Loucy (cell line): ENCODE measurements around the gene TBC1D20.

Experiments
- CTCF ChIP-seq: fragments of 200-600 bp; sonication (generic); conservative IDR thresholded peaks from 2 replicates; pipeline ENCODE4 v1.5.1; 2014; ENCODE audit warnings: mild to moderate bottlenecking, antibody characterized with exemption, low read length
- EZH2phosphoT487 ChIP-seq: fragments of 200-600 bp; IDR thresholded peaks from 2 replicates; pipeline ENCODE4 v1.6.1; 2018; ENCODE audit warnings: antibody characterized with exemption, mild to moderate bottlenecking, moderate library complexity, borderline replicate concordance

- TF ChIP-seq CTCF, result no peak
- no peak for TF ChIP-seq EZH2phosphoT487
These were observed 28.9 kb downstream of the TBC1D20 start for GRCh38 chr20:433300-433975.
